ENCODE data around the gene SLC38A3. TPM values are rescaled to one million over a fixed set of nuclear protein-coding genes. Genes with fewer than 3 reads are reported as not detected.

The SLC38A3 gene
- total RNA-seq, 4 donors from 2014 or later, result 1.9 to 8.9 (median 5.0) TPM

DNA sequence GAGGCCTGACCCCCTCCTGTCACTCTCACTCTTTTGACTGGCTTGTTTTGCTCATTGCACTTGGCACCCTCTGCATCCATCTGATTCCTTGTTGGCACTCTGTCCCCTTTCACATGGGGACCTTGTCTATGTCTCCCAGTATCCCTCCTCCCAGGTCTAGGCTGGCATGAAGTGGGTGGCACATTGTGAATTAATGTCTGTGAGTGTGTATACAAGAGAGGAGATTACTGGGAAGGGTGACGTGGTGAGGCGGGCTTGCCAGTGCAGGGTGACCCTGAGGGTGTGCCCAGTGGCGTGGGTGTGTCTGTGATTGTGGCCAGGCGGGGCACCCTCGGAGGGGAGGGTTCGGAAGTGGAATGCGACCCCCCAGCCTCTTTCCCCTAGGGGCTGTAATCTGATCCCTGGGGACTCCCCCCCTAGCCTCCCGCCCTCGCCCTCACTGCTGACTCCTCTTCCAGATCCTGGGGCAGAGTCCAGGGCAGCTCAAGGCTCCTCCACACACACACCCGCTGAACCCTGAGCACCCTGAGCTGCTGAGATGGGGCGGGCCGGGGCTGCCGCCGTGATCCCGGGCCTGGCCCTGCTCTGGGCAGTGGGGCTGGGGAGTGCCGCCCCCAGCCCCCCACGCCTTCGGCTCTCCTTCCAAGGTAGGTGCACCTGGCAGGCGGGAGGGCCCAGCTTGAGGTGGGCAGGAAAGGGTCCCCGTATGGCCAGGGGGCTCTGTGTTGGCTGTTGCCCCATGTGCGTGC lies 63.8 kb downstream of the SLC38A3 start, which contains the start of gene SEMA3B:
TSS of gene SEMA3B (plus strand) at position 445 of the 749 bp plus-strand sequence. CDS start at position 539, 94 bp downstream.
- Histone ChIP-seq H3K27me3 (no peaks in the 10 kb centered on the region), H3K27ac (peak within 1 kb of the TSS; percentile 71 to 90 (median 82)), H3K4me3 (peak within 1 kb of the TSS in 2 of 4 donors; percentile 4 to 58), H3K4me1 (peaks cover 33 to 73% of the 10 kb centered on the region in 2 donors), H3K9me3 (no peaks in the 10 kb centered on the region), H3K36me3 (no peaks in the 10 kb centered on the region)
- no peak for DNase-seq
- no peak for TF ChIP-seq POLR2A (IDR thresholded peaks at IDR 0.05)
- TF ChIP-seq, protein P1, sequence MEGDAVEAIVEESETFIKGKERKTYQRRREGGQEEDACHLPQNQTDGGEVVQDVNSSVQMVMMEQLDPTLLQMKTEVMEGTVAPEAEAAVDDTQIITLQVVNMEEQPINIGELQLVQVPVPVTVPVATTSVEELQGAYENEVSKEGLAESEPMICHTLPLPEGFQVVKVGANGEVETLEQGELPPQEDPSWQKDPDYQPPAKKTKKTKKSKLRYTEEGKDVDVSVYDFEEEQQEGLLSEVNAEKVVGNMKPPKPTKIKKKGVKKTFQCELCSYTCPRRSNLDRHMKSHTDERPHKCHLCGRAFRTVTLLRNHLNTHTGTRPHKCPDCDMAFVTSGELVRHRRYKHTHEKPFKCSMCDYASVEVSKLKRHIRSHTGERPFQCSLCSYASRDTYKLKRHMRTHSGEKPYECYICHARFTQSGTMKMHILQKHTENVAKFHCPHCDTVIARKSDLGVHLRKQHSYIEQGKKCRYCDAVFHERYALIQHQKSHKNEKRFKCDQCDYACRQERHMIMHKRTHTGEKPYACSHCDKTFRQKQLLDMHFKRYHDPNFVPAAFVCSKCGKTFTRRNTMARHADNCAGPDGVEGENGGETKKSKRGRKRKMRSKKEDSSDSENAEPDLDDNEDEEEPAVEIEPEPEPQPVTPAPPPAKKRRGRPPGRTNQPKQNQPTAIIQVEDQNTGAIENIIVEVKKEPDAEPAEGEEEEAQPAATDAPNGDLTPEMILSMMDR (IDR thresholded peaks at IDR 0.05 in 4 of 5, conservative IDR thresholded peaks at IDR 0.05 in 1 of 5), result no peak
- peak in 1 of 2 donors; percentile 30 for ATAC-seq
- in situ Hi-C loops (cut with MboI; ENCODE audit: low sequenced_read_pairs in 4 of 4) (no loop called here), intact Hi-C loops (cut with DNase I; ENCODE audit: low total_unique reads) (no loop called here)

DNA sequence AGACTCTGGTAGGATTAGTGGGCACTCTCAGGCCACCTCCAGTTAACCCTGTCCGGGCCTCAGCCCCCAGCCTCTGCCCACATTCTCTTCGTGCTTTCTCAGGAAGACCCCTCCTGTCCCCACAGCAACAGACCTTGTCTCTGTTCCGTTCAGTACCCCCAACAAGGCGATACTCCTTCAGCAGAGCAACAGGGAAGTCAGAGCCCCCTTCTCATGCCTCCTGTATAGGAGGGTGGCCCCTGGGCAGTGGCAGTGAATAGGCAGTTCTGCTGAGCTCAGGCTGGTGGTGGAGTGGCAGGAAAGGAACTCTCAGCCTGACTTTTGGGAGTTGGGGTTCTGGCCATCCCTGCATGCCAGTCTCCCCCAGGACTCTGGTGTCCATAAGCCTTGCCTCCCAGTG lies 64.4 kb downstream of the SLC38A3 start:
- in situ Hi-C loops (cut with MboI; ENCODE audit: low sequenced_read_pairs in 4 of 4), result no loop called here
- no peak for TF ChIP-seq POLR2A (IDR thresholded peaks at IDR 0.05)
- TF ChIP-seq, protein P1 (IDR thresholded peaks at IDR 0.05 in 4 of 5, conservative IDR thresholded peaks at IDR 0.05 in 1 of 5), result no peak

DNA sequence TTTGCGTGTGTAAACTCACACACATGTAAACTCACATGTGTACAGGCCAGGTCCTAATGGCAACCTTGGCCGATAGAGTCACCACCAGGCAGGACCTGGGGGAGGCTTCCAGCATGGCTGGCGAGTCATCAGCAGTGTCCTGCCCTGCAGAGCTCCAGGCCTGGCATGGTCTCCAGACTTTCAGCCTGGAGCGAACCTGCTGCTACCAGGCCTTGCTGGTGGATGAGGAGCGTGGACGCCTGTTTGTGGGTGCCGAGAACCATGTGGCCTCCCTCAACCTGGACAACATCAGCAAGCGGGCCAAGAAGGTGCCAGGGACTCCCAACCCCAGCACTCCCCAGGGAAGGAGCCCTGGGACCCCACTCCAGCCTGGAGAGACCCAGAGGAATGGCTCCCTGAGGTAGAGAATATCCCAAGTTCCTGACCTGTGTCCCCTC lies 64.9 kb downstream of the SLC38A3 start:
- TF ChIP-seq, protein P1 (IDR thresholded peaks at IDR 0.05 in 4 of 5, conservative IDR thresholded peaks at IDR 0.05 in 1 of 5), result no peak
- no peak for TF ChIP-seq POLR2A (IDR thresholded peaks at IDR 0.05)
- Histone ChIP-seq H3K27me3 (no peaks in the 10 kb centered on the region), H3K9me3 (no peaks in the 10 kb centered on the region), H3K4me3 (no peak overlapping the region), H3K36me3 (no peaks in the 10 kb centered on the region), H3K27ac (peak overlapping the region in 1 of 4 donors; percentile 27), H3K4me1 (peaks cover 33 to 67% of the 10 kb centered on the region in 2 donors)
- intact Hi-C loops (cut with DNase I; ENCODE audit: low total_unique reads) (no loop called here), in situ Hi-C loops (cut with MboI; ENCODE audit: low sequenced_read_pairs in 4 of 4) (loop anchor here in 2 of 4 donors (5.0 to 10.0 kb wide), 2 partner anchors 43 to 45 kb away; no protein-coding TSS in a partner anchor)
- DNase-seq (no peak), ATAC-seq (no peak)

More for the DNA sequence above, 64.4 kb downstream of the SLC38A3 start:
- DNase-seq, result no peak
- H3K4me1 ChIP-seq, result peaks cover 33 to 73% of the 10 kb centered on the region in 2 donors
- no peaks in the 10 kb centered on the region for H3K36me3 ChIP-seq
- H3K27ac ChIP-seq, result peak overlapping the region; percentile 69 to 90 (median 72)
- no peaks in the 10 kb centered on the region for H3K9me3 ChIP-seq
- no peak for ATAC-seq
- intact Hi-C loops (cut with DNase I; ENCODE audit: low total_unique reads), result no loop called here
- peak overlapping the region in 2 of 4 donors; percentile 4 to 11 for H3K4me3 ChIP-seq
- H3K27me3 ChIP-seq, result no peaks in the 10 kb centered on the region

DNA sequence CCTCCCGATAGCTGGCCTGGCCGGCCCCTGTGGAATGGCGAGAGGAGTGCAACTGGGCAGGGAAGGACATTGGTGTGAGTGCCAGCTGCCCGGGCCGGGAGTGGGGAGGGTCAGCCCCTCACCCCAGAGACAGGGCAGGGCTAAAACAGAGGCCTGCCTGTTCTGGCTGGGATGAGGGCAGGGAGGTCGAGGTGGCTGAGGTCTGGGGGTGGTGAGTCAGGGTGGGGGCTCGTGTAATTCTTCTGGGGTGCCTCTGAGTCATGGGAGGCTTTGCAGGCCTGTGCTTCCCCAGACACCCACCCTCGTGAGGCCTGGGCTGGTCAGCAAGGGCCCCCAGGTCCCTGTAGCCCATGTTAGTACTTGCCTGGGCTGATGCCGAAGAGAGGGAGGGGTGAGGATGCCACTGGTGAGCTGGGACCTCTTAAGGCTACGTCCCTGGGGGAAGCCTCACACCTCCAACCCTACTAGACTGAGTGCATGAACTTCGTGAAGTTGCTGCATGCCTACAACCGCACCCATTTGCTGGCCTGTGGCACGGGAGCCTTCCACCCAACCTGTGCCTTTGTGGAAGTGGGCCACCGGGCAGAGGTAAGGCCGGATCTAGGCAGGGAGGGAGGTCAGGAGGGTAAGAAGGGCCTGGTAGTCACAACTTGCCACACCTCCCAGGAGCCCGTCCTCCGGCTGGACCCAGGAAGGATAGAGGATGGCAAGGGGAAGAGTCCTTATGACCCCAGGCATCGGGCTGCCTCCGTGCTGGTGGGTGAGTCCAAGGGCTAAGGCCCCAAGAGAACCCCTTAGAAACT lies 65.6 kb downstream of the SLC38A3 start:
- TF ChIP-seq, protein P1 (IDR thresholded peaks at IDR 0.05 in 4 of 5, conservative IDR thresholded peaks at IDR 0.05 in 1 of 5), result no peak
- no peak for TF ChIP-seq POLR2A (IDR thresholded peaks at IDR 0.05)
- H3K27ac ChIP-seq, result peak overlapping the region in 1 of 4 donors; percentile 27
- H3K4me3 ChIP-seq, result no peak overlapping the region
- intact Hi-C loops (cut with DNase I; ENCODE audit: low total_unique reads) (no loop called here), in situ Hi-C loops (cut with MboI; ENCODE audit: low sequenced_read_pairs in 4 of 4) (loop anchor here in 2 of 4 donors (5.0 to 10.0 kb wide), 2 partner anchors 43 to 46 kb away; no protein-coding TSS in a partner anchor)
- H3K9me3 ChIP-seq, result no peaks in the 10 kb centered on the region
- ATAC-seq (no peak), DNase-seq (no peak)
- H3K27me3 ChIP-seq, result no peaks in the 10 kb centered on the region
- peaks cover 33 to 62% of the 10 kb centered on the region in 2 donors for H3K4me1 ChIP-seq
- H3K36me3 ChIP-seq, result no peaks in the 10 kb centered on the region

MicroRNA genes within 50 kb of the gene (microRNA counts, 767-probe panel; counts per million panel counts)
- 356 to 448 counts per million in 2 donors for microRNA hsa-miR-566

Small RNA genes within 50 kb of the gene (microRNA-seq; reads per million reads assigned to microRNA genes)
- 0 reads per million in 2 donors for gene MIR566 (ENCODE audit: borderline replicate concordance in 2 of 2)
- gene MIR5787 (ENCODE audit: borderline replicate concordance in 2 of 2), result 0 reads per million in 2 donors

Other genes with a start within 250 kb of the SLC38A3 start
- 100 to 1,000 TPM in 1 of 4 donors, 10 to 100 TPM in 3; 41.1 to 108 (median 48.2) TPM for gene RBM5, start 116.4 kb upstream of the SLC38A3 start, total RNA-seq
- gene SEMA3F, start 49.9 kb upstream of the SLC38A3 start, total RNA-seq, result 10 to 100 TPM in 1 of 4 donors, 1 to 10 TPM in 3; 5.2 to 40.1 (median 7.5) TPM
- not detected for gene GNAT1, start 13.7 kb upstream of the SLC38A3 start, total RNA-seq
- 10 to 100 TPM; 26.7 to 67.8 (median 39.8) TPM for gene GNAI2, start 30.9 kb downstream of the SLC38A3 start, total RNA-seq
- gene SEMA3B, start 63.9 kb downstream of the SLC38A3 start, total RNA-seq, result 1 to 10 TPM; 1.7 to 3.1 (median 2.1) TPM
- gene LSMEM2, start 73.8 kb downstream of the SLC38A3 start, total RNA-seq, result under 1 TPM in 3 of 4 donors, not detected in 1; 0.41 to 0.98 (median 0.49) TPM
- 100 to 1,000 TPM; 111 to 145 (median 127) TPM for gene IFRD2, start 87.2 kb downstream of the SLC38A3 start, total RNA-seq
- gene HYAL3, start 94.1 kb downstream of the SLC38A3 start, total RNA-seq, result 1 to 10 TPM in 3 of 4 donors, not detected in 1; 1.1 to 2.3 (median 1.2) TPM
- 10 to 100 TPM; 12.5 to 22.1 (median 14.8) TPM for gene NAA80, start 94.1 kb downstream of the SLC38A3 start, total RNA-seq
- gene HYAL1, start 98.3 kb downstream of the SLC38A3 start, total RNA-seq, result 10 to 100 TPM in 2 of 4 donors, 1 to 10 TPM in 2; 3.6 to 14.6 (median 9.1) TPM
- gene HYAL2, start 117.5 kb downstream of the SLC38A3 start, total RNA-seq, result 10 to 100 TPM; 47.0 to 69.8 (median 65.4) TPM
- gene TUSC2, start 123.0 kb downstream of the SLC38A3 start, total RNA-seq, result 10 to 100 TPM; 38.5 to 72.7 (median 51.5) TPM
- gene RASSF1, start 135.6 kb downstream of the SLC38A3 start, total RNA-seq, result 10 to 100 TPM; 13.3 to 22.5 (median 18.0) TPM
- gene ZMYND10, start 140.5 kb downstream of the SLC38A3 start, total RNA-seq, result 1 to 10 TPM in 1 of 4 donors, not detected in 3; 3.0 TPM
- gene NPRL2, start 145.5 kb downstream of the SLC38A3 start, total RNA-seq, result 10 to 100 TPM; 14.1 to 26.2 (median 23.1) TPM
- gene CYB561D2, start 145.6 kb downstream of the SLC38A3 start, total RNA-seq, result 10 to 100 TPM; 13.3 to 19.9 (median 17.8) TPM
- 10 to 100 TPM; 26.9 to 57.8 (median 42.3) TPM for gene TMEM115, start 154.2 kb downstream of the SLC38A3 start, total RNA-seq

All from gastrocnemius medialis (tissue), 4 donors.